HepG2 (cell line): ENCODE results near the gene CIAO3. TPM values are rescaled to one million over a fixed set of nuclear protein-coding genes. Genes with fewer than 3 reads are reported as not detected.

ENCODE experiments used
- ATAC-seq: fragments of 200-7000 bp; cut with Tn5 transposase; 3 replicates; pipeline ENCODE4 v1.9.1; 2020; ENCODE audit warnings: mild to moderate bottlenecking, moderate library complexity
- BruUV-seq: library from RNA; stranded (reverse); fragments of 400-500 nt; replicated peaks from 2 replicates; lab custom pipeline; 2021; lab: Mats Ljungman, UMichigan
- CTCF ChIA-PET: fragments of 300-600 bp; formaldehyde crosslinking; extraction: SDS; loops from one replicate; lab custom pipeline; 2021; ENCODE audit warnings: low total read pairs, inconsistent platforms, low intra/inter-chr PET ratio; lab: Yijun Ruan, JAX
- POLR2A ChIA-PET: fragments of 350-600 bp; sonication (Branson Sonifier 250); formaldehyde crosslinking; loops from one replicate; lab custom pipeline; 2020; ENCODE audit warnings: antibody characterized with exemption, inconsistent platforms; lab: Yijun Ruan, JAX
- DNase-seq: peaks from one replicate; pipeline ENCODE4 v3.0.0-alpha.2; 2015; ENCODE audit warnings: low spot score
- FAIRE-seq: peaks from 3 replicates; lab custom pipeline; 2011; peaks lifted over from hg19 to GRCh38; lab: Jason Lieb, UNC
- H2AFZ ChIP-seq: one replicate; pipeline ENCODE4 v1.6.1; 2011; ENCODE audit warnings: low read length, inconsistent platforms
- H3K27ac ChIP-seq: fragments of 300-600 bp; 3 replicates; pipeline ENCODE4 v1.8.0; 2011; ENCODE audit warnings: mixed run types, mild to moderate bottlenecking, mixed read lengths, low read length, inconsistent platforms; ENCODE audit not compliant: insufficient read depth; ENCODE audit errors: extremely low read length
- H3K27me3 ChIP-seq, 2 experiments: fragments of 200-600 bp in 1 of 2; 2 replicates in 1 of 2; 3 replicates in 1 of 2; pipeline versions ENCODE4 v1.6.0 to v1.8.0; 2011; ENCODE audit warnings: low read length in 2 of 2, mild to moderate bottlenecking in 2 of 2, moderate library complexity in 2 of 2, inconsistent platforms in 1 of 2; ENCODE audit not compliant: insufficient read depth in 2 of 2, control insufficient read depth in 1 of 2
- H3K36me3 ChIP-seq, 2 experiments: fragments of 200-600 bp in 1 of 2; replicated peaks in 1 of 2; 2 replicates in 1 of 2; 3 replicates in 1 of 2; pipeline versions ENCODE4 v1.5.1 to v1.8.0; 2011; ENCODE audit warnings: low read length in 2 of 2, inconsistent platforms in 1 of 2; ENCODE audit not compliant: insufficient read depth in 2 of 2, control insufficient read depth in 1 of 2
- H3K4me1 ChIP-seq: 2 replicates; pipeline ENCODE4 v1.5.1; 2012; ENCODE audit warnings: low read length, inconsistent platforms; ENCODE audit not compliant: insufficient read depth
- H3K4me2 ChIP-seq: 2 replicates; pipeline ENCODE4 v1.6.0; 2011; ENCODE audit warnings: low read depth, low read length, inconsistent platforms
- H3K4me3 ChIP-seq, 3 experiments: fragments of 200-600 bp in 1 of 3; sonication (generic), shearing (Covaris generic) in 1 of 3; replicated peaks in 1 of 3; 2 replicates each; pipeline ENCODE4 v1.5.1; 2011 to 2016; ENCODE audit warnings: low read length in 3 of 3, inconsistent platforms in 2 of 3, low read depth in 2 of 3, mild to moderate bottlenecking in 2 of 3, control low read depth in 1 of 3, mixed read lengths in 1 of 3; ENCODE audit not compliant: insufficient read depth in 1 of 3
- H3K79me2 ChIP-seq: one replicate; pipeline ENCODE4 v1.6.1; 2011; ENCODE audit warnings: low read length, inconsistent platforms; ENCODE audit not compliant: insufficient read depth
- H3K9ac ChIP-seq: 2 replicates; pipeline ENCODE4 v1.6.0; 2011; ENCODE audit warnings: mild to moderate bottlenecking, low read depth, low read length, inconsistent platforms; ENCODE audit not compliant: insufficient read depth
- H3K9me3 ChIP-seq: 2 replicates; pipeline ENCODE4 v1.5.1; 2012; ENCODE audit warnings: mild to moderate bottlenecking, low read length
- H4K20me1 ChIP-seq: 2 replicates; pipeline ENCODE4 v1.6.0; 2011; ENCODE audit warnings: inconsistent platforms, mild to moderate bottlenecking, low read length, moderate library complexity; ENCODE audit not compliant: insufficient read depth
- ARID4A ChIP-seq: sonication (generic); formaldehyde crosslinking; IDR thresholded peaks from 2 replicates; pipeline ENCODE4 v1.5.0; 2020; ENCODE audit warnings: mild to moderate bottlenecking, missing genetic modification reagents, borderline replicate concordance
- GRHL1 ChIP-seq: sonication (generic); formaldehyde crosslinking; conservative IDR thresholded peaks from 2 replicates; pipeline ENCODE4 v1.8.0; 2022; ENCODE audit warnings: missing genetic modification reagents
- HHEX ChIP-seq: IDR thresholded peaks from 2 replicates; pipeline ENCODE4 v1.6.1; 2016; ENCODE audit warnings: control low read depth
- MAF1 ChIP-seq: sonication (generic); formaldehyde crosslinking; IDR thresholded peaks from 2 replicates; pipeline ENCODE4 v1.5.0; 2020; ENCODE audit warnings: missing genetic modification reagents, borderline replicate concordance
- USF2 ChIP-seq, 2 experiments: sonication (generic) in 1 of 2; formaldehyde crosslinking in 1 of 2; IDR thresholded peaks; 2 replicates each; pipeline versions ENCODE4 v1.5.1 to v1.6.1; 2011 to 2020; ENCODE audit warnings: borderline replicate concordance in 1 of 2, low read depth in 1 of 2, low read length in 1 of 2, mild to moderate bottlenecking in 1 of 2, missing genetic modification reagents in 1 of 2, moderate library complexity in 1 of 2
- ZC3H13 ChIP-seq: sonication (generic); formaldehyde crosslinking; IDR thresholded peaks from 2 replicates; pipeline ENCODE4 v1.8.1; 2023; ENCODE audit warnings: mild to moderate bottlenecking, missing genetic modification reagents, moderate library complexity
- ZNF274 ChIP-seq: sonication (generic); formaldehyde crosslinking; IDR thresholded peaks from 2 replicates; pipeline ENCODE4 v1.5.1; 2020; ENCODE audit warnings: mild to moderate bottlenecking, missing genetic modification reagents
- ZNF790 ChIP-seq: sonication (generic); formaldehyde crosslinking; IDR thresholded peaks from 2 replicates; pipeline ENCODE4 v1.8.0; 2022; ENCODE audit warnings: missing genetic modification reagents, mild to moderate bottlenecking, borderline replicate concordance
- WGBS: methylation state at CpG from one replicate; pipeline ENCODE4 v1.1.6; 2017; ENCODE audit warnings: low lambda C conversion rate; 5-methylcytosine and 5-hydroxymethylcytosine counted together
- in situ Hi-C: cut with HindIII; loops from 2 replicates; pipeline ENCODE4 v1.10.0; 2017; ENCODE audit warnings: low pct_unique_long_range_greater_than_20kb; ENCODE audit not compliant: extremely low pct_ligation_motif_present
- intact Hi-C: fragments of 100-400 bp; cut with micrococcal nuclease; formaldehyde crosslinking; loops from one replicate; pipeline ENCODE4 v1.10.0; 2022; ENCODE audit not compliant: unreplicated experiment
- polyA plus RNA-seq, 8 experiments: library from polyadenylated mRNA; depleted of rRNA in 3 of 8; stranded (reverse) in 7 of 8; unstranded in 1 of 8; fragments of >200 nt; fragmentation: Illumina TruSeq in 4 of 8; extraction: Trizol in 4 of 8; gene quantifications; 2 replicates each; pipeline versions ENCODE4 v1.2.1 to v1.2.3, GENCODE V29; 2011 to 2016; ENCODE audit warnings: low read depth in 4 of 8, missing spikeins in 1 of 8, mixed read lengths in 1 of 8; ENCODE audit not compliant: insufficient read depth in 1 of 8
- total RNA-seq, 5 experiments: library from RNA; depleted of rRNA; stranded (reverse); fragments of >200 nt; fragmentation: Illumina TruSeq; extraction: Trizol; gene quantifications; 2 replicates each; pipeline ENCODE4 v1.2.3, GENCODE V29; 2016; ENCODE audit warnings: low read depth in 1 of 5

Gene CIAO3
- total and polyA plus RNA-seq, 2 of the 13 experiments (the other 11 are each of a cell fraction or from before 2014, with no cell fraction given), result 21.7 to 25.0 TPM

GRCh38 chr16:732332-732731 is 8.5 kb downstream of the CIAO3 start:
- Histone ChIP-seq H3K4me3 (no peak overlapping the region), H4K20me1 (0 out of 2 replicates have a peak, but pooled peaks cover 2% of the 10 kb centered on the region), H3K4me1 (peaks cover 4% of the 10 kb centered on the region)
- no peak for ATAC-seq
- TF ChIP-seq ZC3H13 (CRISPR knock-in tag) (no peak), HHEX (CRISPR knock-in tag) (no peak), MAF1 (no peak), USF2 (IDR thresholded peaks at IDR 0.05; ENCODE audit: low read depth, low read length) (no peak), USF2 (CRISPR knock-in tag; IDR thresholded peaks at IDR 0.05; ENCODE audit: borderline replicate concordance) (no peak), ARID4A (no peak), ZNF274 (no peak), GRHL1 (CRISPR knock-in tag) (no peak), ZNF790 (CRISPR knock-in tag) (no peak)
- TF ChIP-seq, all 625 proteins: peak for 0
- Histone ChIP-seq H3K4me2 (no peak overlapping the region), H3K9ac (no peak overlapping the region), H2AFZ (no peak overlapping the region), H3K27me3 (no peaks in the 10 kb centered on the region), H3K36me3 (peaks cover 3 to 22% of the 10 kb centered on the region in 2 experiments; a peak in 2 of 5 replicates), H3K9me3 (no peaks in the 10 kb centered on the region), H3K79me2 (no peaks in the 10 kb centered on the region), H3K27ac (no peak overlapping the region)
- no peak for FAIRE-seq
- ChIA-PET POLR2A (interaction anchor here (1.2 to 2.2 kb wide), 2 partner anchors 11 to 20 kb away, joined by 3 to 7 read pairs; partner anchors contain the start of gene ANTKMT), CTCF (interaction anchor here (2.7 kb wide), 1 partner anchor 20 kb away, joined by 19 read pairs; no protein-coding TSS in a partner anchor)
- DNase-seq, result no peak
- intact Hi-C loops (no loop called here), in situ Hi-C loops (no loop called here)
- 95% methylated on average over 11 of the region's 12 CpGs for WGBS
- no TSS peak for BruUV-seq
